ENCODE measurements around the gene GCH1.
"Not testable (repeated sequence)": the region's sequence is repeated elsewhere in the genome, so short reads cannot be mapped to it uniquely, and the experiment has no call there.

Gene GCH1

GRCh38 chr14:54897809-54898555, 4.6 kb downstream of the GCH1 start:
- peaks cover 6 to 17% (median 15%) of the 10 kb centered on the region in 3 experiments for H3K27me3 ChIP-seq (ENCODE audit: control insufficient read depth in 3 of 3, insufficient read depth in 3 of 3, low read depth in 1 of 3, low read length in 3 of 3)
- not testable (repeated sequence) for H2AFZ ChIP-seq (ENCODE audit: low read length); DNase-seq (ENCODE audit: low spot score); H3K4ac ChIP-seq (ENCODE audit: low read length); H3K9me3 ChIP-seq (replicated peaks in 1 of 2; ENCODE audit: control insufficient read depth in 2 of 2, insufficient read depth in 1 of 2, low read depth in 1 of 2, low read length in 2 of 2); H3K79me1 ChIP-seq (ENCODE audit: low read depth, low read length); H2AK5ac ChIP-seq (ENCODE audit: low read depth, low read length); H2BK12ac ChIP-seq (ENCODE audit: low read length); H3K23ac ChIP-seq (ENCODE audit: low read depth, low read length, poor library complexity); H3K18ac ChIP-seq (ENCODE audit: low read length); H2BK5ac ChIP-seq (ENCODE audit: low read length); H3K36me3 ChIP-seq (replicated peaks in 1 of 2; ENCODE audit: control insufficient read depth in 2 of 2, insufficient read depth in 2 of 2, low read length in 2 of 2); H3K14ac ChIP-seq (ENCODE audit: low read length); H3K4me2 ChIP-seq (ENCODE audit: insufficient read depth, low read length, poor library complexity, severe bottlenecking); H4K8ac ChIP-seq (ENCODE audit: low read depth, low read length); H3K27ac ChIP-seq (replicated peaks; ENCODE audit: low read length); H2BK120ac ChIP-seq (ENCODE audit: low read depth, low read length); H2BK15ac ChIP-seq (ENCODE audit: low read length); H3K4me1 ChIP-seq (ENCODE audit: control insufficient read depth in 2 of 2, insufficient read depth in 1 of 2, low read depth in 1 of 2, low read length in 2 of 2); H3K4me3 ChIP-seq (ENCODE audit: low read length in 2 of 2); H4K91ac ChIP-seq (ENCODE audit: low read depth, low read length, poor library complexity); H3K9ac ChIP-seq (ENCODE audit: low read depth, low read length, poor library complexity)
- no CpG with 5 or more reads among the region's 5 CpGs for WGBS, 2 donors (ENCODE audit: extremely low coverage in 2 of 2, insufficient read length in 2 of 2, insufficient replicate concordance in 1 of 2)

GRCh38 chr14:54895683-54896082, 6.9 kb downstream of the GCH1 start:
- Histone ChIP-seq H3K14ac (ENCODE audit: low read length) (no peak overlapping the region), H2AFZ (ENCODE audit: low read length) (no peak overlapping the region), H4K8ac (ENCODE audit: low read depth, low read length) (peak overlapping the region; percentile 72), H2BK15ac (ENCODE audit: low read length) (no peak overlapping the region), H2BK12ac (ENCODE audit: low read length) (peak overlapping the region; percentile 30), H2BK5ac (ENCODE audit: low read length) (no peak overlapping the region), H3K79me1 (ENCODE audit: low read depth, low read length) (no peaks in the 10 kb centered on the region), H3K23ac (ENCODE audit: low read depth, low read length, poor library complexity) (no peak overlapping the region), H3K4me3 (ENCODE audit: low read length in 2 of 2) (no peak overlapping the region), H3K4me2 (ENCODE audit: insufficient read depth, low read length, poor library complexity, severe bottlenecking) (no peak overlapping the region), H3K27me3 (ENCODE audit: control insufficient read depth in 3 of 3, insufficient read depth in 3 of 3, low read depth in 1 of 3, low read length in 3 of 3) (peaks cover 0 to 4% (median 2%) of the 10 kb centered on the region in 3 experiments), H2BK120ac (ENCODE audit: low read depth, low read length) (no peak overlapping the region), H3K36me3 (replicated peaks in 1 of 2; ENCODE audit: control insufficient read depth in 2 of 2, insufficient read depth in 2 of 2, low read length in 2 of 2) (no peaks in the 10 kb centered on the region), H2AK5ac (ENCODE audit: low read depth, low read length) (no peak overlapping the region), H3K9ac (ENCODE audit: low read depth, low read length, poor library complexity) (no peak overlapping the region), H4K91ac (ENCODE audit: low read depth, low read length, poor library complexity) (no peak overlapping the region), H3K18ac (ENCODE audit: low read length) (no peak overlapping the region), H3K27ac (replicated peaks; ENCODE audit: low read length) (no peak overlapping the region), H3K4ac (ENCODE audit: low read length) (no peak overlapping the region), H3K9me3 (replicated peaks in 1 of 2; ENCODE audit: control insufficient read depth in 2 of 2, insufficient read depth in 1 of 2, low read depth in 1 of 2, low read length in 2 of 2) (no peaks in the 10 kb centered on the region), H3K4me1 (ENCODE audit: control insufficient read depth in 2 of 2, insufficient read depth in 1 of 2, low read depth in 1 of 2, low read length in 2 of 2) (no peaks in the 10 kb centered on the region)
- WGBS, 2 donors (ENCODE audit: extremely low coverage in 2 of 2, insufficient read length in 2 of 2, insufficient replicate concordance in 1 of 2) = no CpG with 5 or more reads among the region's 4 CpGs
- DNase-seq (ENCODE audit: low spot score) = no peak

- Histone ChIP-seq H2BK15ac (ENCODE audit: low read length) (no peak overlapping the region), H3K23ac (ENCODE audit: low read depth, low read length, poor library complexity) (no peak overlapping the region), H2BK120ac (ENCODE audit: low read depth, low read length) (no peak overlapping the region), H4K91ac (ENCODE audit: low read depth, low read length, poor library complexity) (no peak overlapping the region), H3K4me2 (ENCODE audit: insufficient read depth, low read length, poor library complexity, severe bottlenecking) (no peak overlapping the region), H3K4me3 (ENCODE audit: low read length in 2 of 2) (no peak overlapping the region), H3K27me3 (ENCODE audit: control insufficient read depth in 3 of 3, insufficient read depth in 3 of 3, low read depth in 1 of 3, low read length in 3 of 3) (no peaks in the 10 kb centered on the region), H3K79me1 (ENCODE audit: low read depth, low read length) (no peaks in the 10 kb centered on the region), H3K18ac (ENCODE audit: low read length) (no peak overlapping the region), H3K36me3 (replicated peaks in 1 of 2; ENCODE audit: control insufficient read depth in 2 of 2, insufficient read depth in 2 of 2, low read length in 2 of 2) (no peaks in the 10 kb centered on the region), H3K9me3 (replicated peaks in 1 of 2; ENCODE audit: control insufficient read depth in 2 of 2, insufficient read depth in 1 of 2, low read depth in 1 of 2, low read length in 2 of 2) (no peaks in the 10 kb centered on the region), H3K4me1 (ENCODE audit: control insufficient read depth in 2 of 2, insufficient read depth in 1 of 2, low read depth in 1 of 2, low read length in 2 of 2) (no peaks in the 10 kb centered on the region), H3K9ac (ENCODE audit: low read depth, low read length, poor library complexity) (no peak overlapping the region), H3K4ac (ENCODE audit: low read length) (no peak overlapping the region), H2BK12ac (ENCODE audit: low read length) (no peak overlapping the region), H2AFZ (ENCODE audit: low read length) (no peak overlapping the region), H2BK5ac (ENCODE audit: low read length) (no peak overlapping the region), H2AK5ac (ENCODE audit: low read depth, low read length) (no peak overlapping the region), H3K27ac (replicated peaks; ENCODE audit: low read length) (no peak overlapping the region), H3K14ac (ENCODE audit: low read length) (no peak overlapping the region), H4K8ac (ENCODE audit: low read depth, low read length) (no peak overlapping the region)
- no peak for DNase-seq (ENCODE audit: low spot score)
- no CpG with 5 or more reads among the region's 3 CpGs for WGBS, 2 donors (ENCODE audit: extremely low coverage in 2 of 2, insufficient read length in 2 of 2, insufficient replicate concordance in 1 of 2)
Measured at GRCh38 chr14:54894995-54895394, 7.6 kb downstream of the GCH1 start.

GRCh38 chr14:54893151-54893760, 9.4 kb downstream of the GCH1 start:
- Histone ChIP-seq H3K4me3 (ENCODE audit: low read length in 2 of 2) (no peak overlapping the region), H3K4me2 (ENCODE audit: insufficient read depth, low read length, poor library complexity, severe bottlenecking) (no peak overlapping the region), H3K14ac (ENCODE audit: low read length) (no peak overlapping the region), H2BK120ac (ENCODE audit: low read depth, low read length) (no peak overlapping the region), H2BK12ac (ENCODE audit: low read length) (no peak overlapping the region), H3K9ac (ENCODE audit: low read depth, low read length, poor library complexity) (no peak overlapping the region), H3K27ac (replicated peaks; ENCODE audit: low read length) (no peak overlapping the region), H4K8ac (ENCODE audit: low read depth, low read length) (no peak overlapping the region), H3K4me1 (ENCODE audit: control insufficient read depth in 2 of 2, insufficient read depth in 1 of 2, low read depth in 1 of 2, low read length in 2 of 2) (peaks cover 0 to under 1% of the 10 kb centered on the region in 2 donors), H3K9me3 (replicated peaks in 1 of 2; ENCODE audit: control insufficient read depth in 2 of 2, insufficient read depth in 1 of 2, low read depth in 1 of 2, low read length in 2 of 2) (no peaks in the 10 kb centered on the region), H2BK15ac (ENCODE audit: low read length) (no peak overlapping the region), H3K36me3 (replicated peaks in 1 of 2; ENCODE audit: control insufficient read depth in 2 of 2, insufficient read depth in 2 of 2, low read length in 2 of 2) (no peaks in the 10 kb centered on the region), H4K91ac (ENCODE audit: low read depth, low read length, poor library complexity) (no peak overlapping the region), H2AFZ (ENCODE audit: low read length) (no peak overlapping the region), H3K79me1 (ENCODE audit: low read depth, low read length) (no peaks in the 10 kb centered on the region), H2AK5ac (ENCODE audit: low read depth, low read length) (no peak overlapping the region), H2BK5ac (ENCODE audit: low read length) (no peak overlapping the region), H3K18ac (ENCODE audit: low read length) (no peak overlapping the region), H3K4ac (ENCODE audit: low read length) (no peak overlapping the region), H3K27me3 (ENCODE audit: control insufficient read depth in 3 of 3, insufficient read depth in 3 of 3, low read depth in 1 of 3, low read length in 3 of 3) (no peaks in the 10 kb centered on the region), H3K23ac (ENCODE audit: low read depth, low read length, poor library complexity) (no peak overlapping the region)
- DNase-seq (ENCODE audit: low spot score) = no peak
- no CpG with 5 or more reads among the region's 3 CpGs for WGBS, 2 donors (ENCODE audit: extremely low coverage in 2 of 2, insufficient read length in 2 of 2, insufficient replicate concordance in 1 of 2)
